GM18858 (cell line): Measurements from ENCODE around the gene ATG9B.

Source experiments
- ATAC-seq: cut with Tn5 transposase; IDR thresholded peaks from one replicate; pipeline ENCODE4 v1.9.1; 2021; ENCODE audit not compliant: unreplicated experiment

The ATG9B gene

GRCh38 chr7:150971242-150972022, 52.9 kb downstream of the ATG9B start:
- no peak for ATAC-seq

DNA sequence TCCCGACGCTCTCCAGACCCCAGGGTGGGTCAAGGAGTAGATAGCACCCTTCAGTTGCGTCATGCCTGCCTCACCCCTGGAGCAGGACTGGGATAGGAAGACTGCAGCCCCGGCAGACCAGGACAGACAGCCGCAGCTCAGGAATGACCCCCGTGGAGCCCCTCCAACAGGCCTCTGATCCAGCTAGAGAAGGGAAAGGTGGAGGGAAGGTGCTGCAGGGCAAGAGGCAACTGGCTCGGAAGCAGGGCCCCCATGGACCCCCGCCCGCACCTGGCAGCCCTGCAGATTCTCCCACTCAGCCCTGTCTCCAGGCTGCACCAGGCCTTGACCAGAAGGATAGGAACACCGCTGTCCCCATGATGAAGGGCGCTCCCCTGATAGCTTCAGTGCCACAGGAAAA, 53.9 kb downstream of the ATG9B start:
- no peak for ATAC-seq

GRCh38 chr7:150969475-150969874, 54.8 kb downstream of the ATG9B start:
- no peak for ATAC-seq

DNA sequence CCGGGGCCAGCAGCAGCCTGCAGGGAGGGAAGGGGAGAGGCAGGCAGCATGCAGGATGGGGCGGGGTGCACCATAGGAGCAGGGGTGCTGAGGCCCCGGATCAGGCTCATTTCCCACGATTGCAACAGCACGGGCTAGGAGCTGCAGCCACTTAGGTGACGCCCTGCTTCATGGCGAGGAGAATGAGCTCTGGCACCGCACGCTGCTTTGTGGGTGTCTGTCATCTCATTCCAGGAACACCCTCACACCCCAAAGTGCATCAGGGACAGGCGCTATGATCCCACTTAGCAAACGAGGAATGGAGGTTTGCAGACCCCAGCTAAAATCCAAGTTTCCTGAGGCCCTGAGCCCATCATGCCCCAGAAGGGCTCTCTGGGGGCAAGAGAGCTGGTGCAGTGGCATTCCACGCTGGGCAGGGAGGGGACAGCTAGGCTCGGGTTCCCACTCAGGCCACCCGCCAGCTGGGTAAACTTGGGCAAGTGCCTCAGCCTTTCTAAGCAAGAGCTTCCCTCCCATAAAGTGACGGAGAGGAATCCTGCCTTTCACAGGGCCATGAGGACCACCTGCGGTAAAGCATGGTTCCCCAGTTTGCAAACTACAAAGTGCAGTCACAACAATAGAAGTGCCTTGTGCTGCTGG, 55.4 kb downstream of the ATG9B start:
- ATAC-seq: no peak

DNA sequence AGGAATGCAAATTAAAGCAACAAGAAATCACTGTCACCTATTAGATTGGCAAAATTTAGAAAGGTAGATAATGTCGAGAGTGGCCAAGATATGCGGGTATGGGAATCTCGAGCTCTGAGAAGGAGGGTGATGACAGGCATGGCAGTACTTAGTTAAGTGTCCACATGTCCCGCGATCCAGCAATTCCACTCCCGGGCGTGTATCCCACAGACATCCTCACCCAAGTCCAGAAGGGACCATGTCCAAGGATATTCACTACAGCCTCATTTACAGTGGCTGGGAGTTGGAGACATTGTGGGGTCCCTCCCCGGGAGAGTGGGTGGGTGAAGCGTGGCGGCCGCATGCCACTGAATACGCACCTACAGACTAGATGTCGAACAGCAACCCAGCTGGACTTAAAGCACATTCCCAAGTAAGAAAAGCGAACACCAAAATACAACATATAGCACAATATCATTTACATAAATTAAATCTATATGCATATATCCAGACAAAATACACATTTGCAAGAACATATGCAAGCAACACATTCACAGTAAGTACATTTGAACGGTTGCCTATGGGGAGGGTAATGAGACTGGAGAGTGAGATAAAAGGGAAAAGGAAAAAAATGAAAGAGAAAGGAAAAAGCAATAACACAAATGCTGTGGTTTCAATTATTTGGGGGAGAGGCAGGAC, 56.1 kb downstream of the ATG9B start:
- ATAC-seq: no peak

DNA sequence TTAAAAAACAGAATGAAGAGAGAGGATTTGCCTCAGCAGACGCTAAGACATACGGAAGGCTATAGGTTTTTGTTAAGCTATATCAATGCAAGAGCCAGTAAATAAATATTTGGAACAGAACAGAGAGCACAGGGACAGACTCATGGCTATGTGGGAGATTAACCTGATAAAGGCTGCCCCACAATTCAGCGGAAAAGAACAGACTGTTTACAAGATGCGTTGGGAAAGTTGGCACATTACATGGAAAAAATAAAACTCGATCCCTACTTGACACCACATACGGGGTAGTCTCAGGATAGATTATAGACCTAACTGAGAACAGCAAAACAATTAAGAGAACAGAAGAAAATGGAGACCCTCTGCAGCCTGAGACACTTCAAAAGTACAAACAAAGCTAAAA, 56.9 kb downstream of the ATG9B start:
- ATAC-seq: no peak

DNA sequence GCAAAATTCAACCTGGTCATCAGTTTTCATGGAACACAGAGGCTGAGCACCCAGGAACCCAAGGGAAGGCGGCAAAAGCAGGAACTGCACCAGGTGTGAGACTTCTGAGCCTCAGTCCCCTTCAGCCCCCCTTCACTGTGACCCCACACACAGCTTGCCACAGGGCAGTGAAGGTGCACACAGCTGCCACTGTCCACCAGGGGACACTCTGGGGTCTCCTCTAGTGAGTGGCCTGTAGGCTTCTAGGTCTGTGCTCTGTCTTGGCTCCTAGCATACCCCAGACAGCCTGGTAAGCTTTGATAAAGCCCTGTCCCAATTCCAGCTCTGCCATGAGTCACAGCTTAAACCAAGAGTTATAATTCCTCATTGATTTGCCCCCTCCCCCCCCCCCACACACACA, 58.3 kb downstream of the ATG9B start:
- ATAC-seq: no peak

GRCh38 chr7:150965273-150965830, 58.9 kb downstream of the ATG9B start:
- no peak for ATAC-seq
